Kidney capillary endothelial cell (primary cell): ENCODE data around the gene OR6Q1.
"Not testable (repeated sequence)": the region's sequence is repeated elsewhere in the genome, so short reads cannot be mapped to it uniquely, and the experiment has no call there.

Experiments
- DNase-seq: peaks from one replicate; pipeline ENCODE4 v3.0.0-alpha.2; 2018; ENCODE audit warnings: low spot score

The OR6Q1 gene, protein sequence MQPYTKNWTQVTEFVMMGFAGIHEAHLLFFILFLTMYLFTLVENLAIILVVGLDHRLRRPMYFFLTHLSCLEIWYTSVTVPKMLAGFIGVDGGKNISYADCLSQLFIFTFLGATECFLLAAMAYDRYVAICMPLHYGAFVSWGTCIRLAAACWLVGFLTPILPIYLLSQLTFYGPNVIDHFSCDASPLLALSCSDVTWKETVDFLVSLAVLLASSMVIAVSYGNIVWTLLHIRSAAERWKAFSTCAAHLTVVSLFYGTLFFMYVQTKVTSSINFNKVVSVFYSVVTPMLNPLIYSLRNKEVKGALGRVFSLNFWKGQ

DNA sequence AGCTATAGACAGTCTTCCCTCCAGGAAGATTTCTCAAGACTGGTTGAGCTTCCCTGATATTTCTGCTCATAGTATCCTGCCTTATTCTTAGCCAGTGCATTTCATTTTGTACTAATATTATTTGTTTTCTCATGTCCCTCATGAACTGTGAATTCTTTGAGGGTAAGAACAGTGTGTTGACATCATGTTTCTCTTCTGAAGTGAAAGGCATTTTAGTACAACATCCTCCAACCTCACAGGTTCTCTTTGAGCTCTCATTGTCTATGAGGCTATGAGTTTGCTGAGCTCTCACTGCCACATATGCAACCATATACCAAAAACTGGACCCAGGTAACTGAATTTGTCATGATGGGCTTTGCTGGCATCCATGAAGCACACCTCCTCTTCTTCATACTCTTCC, at the start of gene OR6Q1:
OR6Q1 (plus strand) TSS at position 301 of the 400 bp plus-strand sequence; CDS start at position 301, 0 bp downstream.
- no peak for DNase-seq

DNA sequence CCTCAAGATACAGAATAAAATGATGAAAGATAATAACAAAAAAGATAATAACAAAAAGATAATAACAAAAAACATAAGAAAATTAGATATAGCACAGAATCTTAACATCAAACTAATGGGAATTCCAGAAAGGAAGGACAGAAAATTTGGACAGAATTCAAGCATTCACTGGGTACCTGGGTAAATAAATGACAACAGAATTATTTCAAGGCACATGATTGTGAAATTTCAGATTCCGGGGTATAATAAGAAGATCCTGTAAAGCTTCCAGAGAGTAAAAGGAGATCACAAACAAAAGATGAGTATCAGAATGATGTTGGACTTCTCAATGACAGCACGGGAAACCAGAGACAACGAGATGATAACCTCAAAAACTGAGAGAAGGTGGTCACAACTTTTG, 49.2 kb upstream of the OR6Q1 start:
- DNase-seq, result no peak

DNA sequence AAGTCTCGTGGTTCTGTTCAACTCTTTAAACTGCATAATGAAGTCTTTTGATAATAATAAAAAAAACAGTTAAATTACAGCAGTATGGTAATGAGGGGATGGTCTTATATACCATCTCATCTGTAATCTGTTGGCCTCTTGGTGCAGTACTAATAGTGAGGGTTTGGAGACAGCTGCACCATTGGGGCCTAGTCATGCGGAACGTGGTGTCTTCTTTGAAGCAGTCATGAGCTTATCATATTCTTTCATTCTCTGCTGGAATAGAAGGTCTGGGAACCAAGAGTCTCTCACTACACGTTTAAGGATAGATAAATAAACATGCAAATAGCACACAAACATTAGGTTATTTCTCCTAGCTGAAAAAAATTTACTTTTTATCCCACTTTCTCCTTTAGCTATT, 48.0 kb upstream of the OR6Q1 start:
- no peak for DNase-seq

DNA sequence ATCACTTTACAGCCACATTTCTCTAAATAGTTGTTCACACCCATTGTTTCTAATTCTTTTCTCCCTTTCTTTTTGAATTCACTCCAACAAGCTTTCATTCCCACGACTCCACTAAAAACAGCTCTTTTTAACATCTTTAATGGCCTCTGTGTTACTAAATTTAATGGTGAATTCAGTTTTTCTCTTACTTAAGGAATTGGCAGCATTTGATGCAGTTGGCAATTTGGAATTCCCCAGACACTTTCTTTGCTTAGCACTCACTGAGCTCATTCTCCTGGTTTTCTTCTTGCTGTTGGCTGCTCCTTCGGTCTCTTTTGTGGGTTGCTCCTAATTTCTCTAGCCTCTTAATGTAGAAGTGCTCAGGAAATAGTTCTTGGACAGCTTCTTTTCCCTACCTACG, 47.6 kb upstream of the OR6Q1 start:
- DNase-seq, result no peak

DNA sequence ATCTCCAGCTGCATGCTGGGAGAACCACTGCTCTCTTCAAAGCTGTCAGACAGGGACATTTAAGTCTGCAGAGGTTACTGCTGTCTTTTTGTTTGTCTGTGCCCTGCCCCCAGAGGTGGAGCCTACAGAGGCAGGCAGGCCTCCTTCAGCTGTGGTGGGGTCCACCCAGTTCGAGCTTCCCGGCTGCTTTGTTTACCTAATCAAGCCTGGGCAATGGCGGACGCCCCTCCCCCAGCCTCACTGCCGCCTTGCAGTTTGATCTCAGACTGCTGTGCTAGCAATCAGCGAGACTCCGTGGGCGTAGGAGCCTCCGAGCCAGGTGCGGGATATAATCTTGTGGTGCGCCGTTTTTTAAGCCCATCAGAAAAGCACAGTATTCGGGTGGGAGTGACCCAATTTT, 31.2 kb upstream of the OR6Q1 start:
- DNase-seq, result not testable (repeated sequence)

DNA sequence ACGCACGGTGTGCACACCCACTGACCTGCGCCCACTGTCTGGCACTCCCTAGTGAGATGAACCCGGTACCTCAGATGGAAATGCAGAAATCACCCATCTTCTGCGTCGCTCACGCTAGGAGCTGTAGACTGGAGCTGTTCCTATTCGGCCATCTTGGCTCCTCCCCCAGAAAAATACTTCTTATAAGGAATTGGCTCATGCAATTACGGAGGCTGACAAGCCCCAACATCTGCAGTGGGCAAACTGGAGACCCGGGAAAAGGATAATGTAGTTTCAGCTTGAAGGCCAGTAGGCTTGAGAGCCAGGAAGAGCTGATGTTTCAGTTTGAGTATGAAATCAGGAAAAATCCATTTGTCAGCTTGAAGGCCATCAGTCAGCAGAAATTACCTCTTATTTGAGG, 30.7 kb upstream of the OR6Q1 start:
- DNase-seq, result not testable (repeated sequence)

DNA sequence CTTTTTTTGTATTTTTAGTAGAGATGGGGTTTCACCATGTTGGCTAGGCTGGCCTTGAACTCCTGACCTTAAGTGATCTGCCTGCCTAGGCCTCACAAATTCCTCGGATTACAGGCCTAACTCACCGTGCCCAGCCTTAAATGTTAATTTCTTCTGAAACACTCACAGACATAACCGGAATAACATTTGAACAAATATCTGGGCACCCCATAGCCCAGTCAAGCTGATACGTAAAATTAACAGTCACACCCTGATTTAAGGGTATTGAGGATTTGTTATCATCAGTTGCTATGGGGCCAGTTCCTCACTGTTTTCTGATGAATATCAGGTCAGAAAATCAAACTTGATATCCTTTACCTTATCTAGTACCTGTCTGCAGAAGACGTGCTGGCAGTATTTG, 30.1 kb upstream of the OR6Q1 start:
- DNase-seq, result no peak

DNA sequence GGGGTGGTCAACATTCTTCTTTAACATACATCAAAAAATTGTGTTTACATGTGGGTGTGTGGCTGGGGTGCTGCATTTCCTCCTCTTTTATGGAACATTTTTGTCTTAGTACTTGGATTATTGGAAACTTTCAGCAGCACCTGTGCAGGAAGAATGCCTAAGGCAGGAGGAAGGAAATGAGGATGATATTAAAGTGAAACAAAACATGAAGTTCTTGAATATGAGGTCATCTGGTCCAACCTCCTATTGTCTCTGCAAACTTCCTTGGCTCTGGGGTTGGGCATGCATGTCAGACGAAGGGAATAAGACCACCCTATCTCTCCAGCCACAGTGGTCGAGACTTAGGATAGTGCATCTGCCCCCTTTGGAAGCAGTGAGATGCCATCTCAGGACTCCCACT, 27.7 kb upstream of the OR6Q1 start:
- no peak for DNase-seq

DNA sequence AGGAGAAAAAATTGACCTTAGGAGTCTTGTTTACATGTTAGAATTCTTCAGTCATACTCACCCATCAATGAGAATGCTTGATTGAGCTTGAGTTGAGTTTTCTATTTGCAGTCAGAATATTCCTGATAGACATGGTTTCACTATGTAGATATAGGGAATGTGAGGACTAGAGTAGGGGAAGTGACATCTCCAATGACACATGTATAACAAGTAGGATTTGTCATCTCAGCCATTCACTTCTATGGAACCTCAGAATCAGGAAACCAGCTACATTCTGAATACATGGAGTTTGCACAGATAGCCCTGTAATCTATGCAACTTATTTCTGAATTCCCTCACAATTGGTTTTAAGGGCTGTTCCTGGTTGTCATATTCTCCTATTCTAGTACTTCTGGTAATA, 27.2 kb upstream of the OR6Q1 start:
- peak; percentile 71 for DNase-seq

DNA sequence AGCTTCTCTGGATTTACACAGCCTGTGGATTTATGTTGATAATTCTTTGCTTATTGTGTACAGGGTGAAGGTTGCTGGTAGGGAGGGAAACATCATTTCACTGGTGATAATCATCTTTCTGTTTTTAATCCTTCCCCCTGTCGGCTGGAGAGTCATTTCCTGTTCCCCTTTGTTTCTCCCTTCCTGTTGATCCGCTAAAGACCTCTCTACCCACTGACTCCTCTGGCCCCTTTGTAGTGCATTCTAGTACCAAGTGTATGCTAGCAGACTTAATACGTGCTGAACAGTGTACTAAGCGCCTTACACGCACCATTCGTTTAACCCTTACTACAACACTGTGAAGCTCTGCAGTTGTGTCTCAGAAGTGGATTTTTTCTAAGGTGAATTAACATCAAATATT, 26.1 kb upstream of the OR6Q1 start:
- DNase-seq, result peak; percentile 93

DNA sequence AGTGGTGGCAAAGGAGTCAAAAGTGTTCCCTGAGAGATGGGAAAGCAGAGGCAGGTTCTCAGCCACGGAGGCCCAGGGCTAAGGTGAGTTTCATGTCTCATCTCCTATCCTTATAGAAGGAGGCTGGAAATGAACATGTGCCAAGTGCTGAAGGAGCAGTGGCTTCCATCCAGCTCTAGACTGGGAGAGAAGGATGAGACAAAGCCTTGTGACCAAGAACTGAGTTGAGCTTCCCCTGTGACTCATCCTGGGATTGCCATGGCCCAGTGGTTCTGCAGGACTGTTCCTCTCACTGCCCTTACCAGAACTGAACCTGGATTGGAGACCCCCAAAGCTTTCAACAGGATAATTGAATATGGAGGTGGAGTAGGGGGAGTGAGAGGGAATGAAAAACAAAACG, 23.8 kb upstream of the OR6Q1 start:
- no peak for DNase-seq

DNA sequence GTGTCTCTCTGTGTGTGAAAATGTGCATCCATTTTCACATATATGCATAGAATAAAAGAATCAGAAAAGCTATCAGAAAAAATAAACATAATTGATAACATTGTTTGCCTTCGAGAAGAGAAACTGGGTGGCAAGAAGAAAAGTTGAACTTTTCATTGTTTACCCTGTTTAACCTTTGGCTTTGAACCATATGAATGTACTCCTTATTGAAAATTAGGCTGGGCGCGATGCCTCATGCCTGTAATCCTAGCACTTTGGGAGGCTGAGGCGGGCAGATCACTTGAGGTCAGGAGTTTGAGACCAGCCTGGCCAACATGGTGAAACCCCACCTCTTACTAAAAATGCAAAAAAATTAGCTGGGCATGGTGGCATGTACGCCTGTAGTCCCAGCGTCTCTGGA, 19.0 kb upstream of the OR6Q1 start:
- no peak for DNase-seq

DNA sequence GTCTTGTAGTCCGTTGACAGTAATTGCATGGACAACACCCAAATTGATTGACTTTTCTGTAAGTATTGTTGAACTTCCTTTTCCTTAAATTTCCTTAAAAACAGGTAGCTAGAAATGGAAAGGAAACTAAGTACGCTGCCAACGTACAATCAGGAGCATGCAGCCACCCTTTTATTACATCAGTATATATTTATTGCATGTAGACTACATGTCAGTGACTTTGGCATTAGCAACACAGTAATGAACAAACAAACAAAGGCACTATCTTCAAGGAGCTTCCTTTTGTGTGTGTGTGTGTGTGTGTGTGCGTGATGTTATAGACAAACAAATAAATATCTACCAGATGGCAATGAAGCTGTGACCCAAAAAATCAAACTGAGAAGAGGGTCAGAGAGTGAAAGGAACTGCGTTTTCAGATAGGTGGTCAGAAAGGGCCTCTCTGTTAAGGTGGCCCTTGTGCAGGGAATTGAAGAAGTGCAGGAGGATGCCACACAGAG, 7.3 kb upstream of the OR6Q1 start, which contains the start of gene OR9Q1:
OR9Q1 (plus strand) TSS at position 447 of the 497 bp plus-strand sequence. CDS start 155,564 bp downstream, outside the sequence.
- no peak for DNase-seq

DNA sequence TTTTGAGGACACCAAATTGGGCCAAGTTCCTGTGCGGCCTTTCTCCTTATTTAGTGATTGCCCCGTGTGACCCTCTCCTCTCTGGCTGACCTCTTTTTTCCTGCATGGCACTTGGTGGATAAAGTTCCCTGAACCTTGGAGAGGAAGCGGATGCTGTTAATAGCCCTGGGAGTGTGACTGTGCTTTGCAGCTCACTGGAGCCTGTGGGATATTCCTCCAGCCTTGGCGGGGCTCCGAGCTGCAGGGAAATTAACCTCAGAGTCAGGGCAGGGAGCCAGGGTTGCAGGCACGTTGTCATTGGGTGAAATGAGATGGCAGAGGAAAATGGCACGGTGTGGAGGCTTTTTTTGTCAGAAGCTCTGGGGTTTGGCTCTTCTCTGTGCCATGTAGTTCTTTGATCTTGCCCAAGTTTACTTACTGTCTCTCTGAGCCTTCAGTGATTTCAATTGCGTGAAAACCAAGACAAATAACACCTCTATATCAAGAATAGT, 6.1 kb upstream of the OR6Q1 start:
- DNase-seq, result peak; percentile 87

DNA sequence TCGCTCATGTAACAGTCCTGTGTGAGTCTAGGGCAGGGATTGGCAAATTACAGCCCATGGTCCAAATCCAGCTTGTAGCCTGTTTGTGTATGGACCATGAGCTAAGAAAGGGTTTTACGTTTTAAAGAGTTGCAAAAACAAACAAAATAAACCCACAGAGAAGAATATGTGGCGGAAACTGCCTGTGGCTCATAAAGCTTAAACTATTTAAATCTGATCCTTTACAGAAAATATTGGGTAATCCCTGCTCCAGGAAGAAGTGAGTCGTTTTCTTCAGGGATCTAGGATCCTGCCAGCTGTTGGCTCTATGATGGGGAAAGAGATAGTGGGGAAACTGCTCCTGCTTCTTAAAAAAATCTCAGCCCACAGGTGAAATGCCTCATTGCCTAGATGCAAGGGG, 3.4 kb upstream of the OR6Q1 start:
- no peak for DNase-seq

DNA sequence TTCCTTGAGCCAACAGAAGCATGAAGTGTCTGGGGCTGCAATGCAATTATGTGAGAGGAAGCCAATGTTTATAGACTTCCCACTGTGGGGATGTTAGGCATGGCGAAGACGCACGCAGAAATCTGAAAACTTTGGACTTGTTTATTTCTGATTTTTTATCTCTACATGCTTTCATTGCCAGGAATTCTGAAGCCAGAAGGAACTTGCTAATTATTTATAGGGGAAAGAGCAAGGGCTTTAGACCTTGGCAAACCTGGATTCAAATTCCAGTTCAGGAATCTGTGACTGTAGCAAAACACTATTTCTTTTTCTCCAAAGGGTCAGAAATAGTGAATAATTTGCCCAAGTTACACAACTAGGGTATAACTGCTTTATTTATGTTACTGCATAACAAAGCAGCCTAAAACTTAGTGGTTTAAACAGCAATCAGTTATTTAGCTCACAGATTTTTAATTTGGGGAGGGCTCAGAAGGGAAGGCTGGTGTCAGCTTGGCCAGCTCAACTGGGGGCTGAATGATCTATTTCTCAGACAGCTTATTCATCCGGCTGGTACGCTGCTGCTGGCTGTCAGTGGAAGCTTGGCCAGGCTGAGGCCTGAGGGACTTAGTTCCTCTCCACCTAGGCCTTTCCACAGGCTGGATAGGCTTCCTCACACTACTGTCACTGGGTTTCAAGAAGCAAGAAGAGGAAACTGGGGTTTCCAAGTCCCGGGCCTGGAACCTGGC, 1.9 kb upstream of the OR6Q1 start:
- no peak for DNase-seq

DNA sequence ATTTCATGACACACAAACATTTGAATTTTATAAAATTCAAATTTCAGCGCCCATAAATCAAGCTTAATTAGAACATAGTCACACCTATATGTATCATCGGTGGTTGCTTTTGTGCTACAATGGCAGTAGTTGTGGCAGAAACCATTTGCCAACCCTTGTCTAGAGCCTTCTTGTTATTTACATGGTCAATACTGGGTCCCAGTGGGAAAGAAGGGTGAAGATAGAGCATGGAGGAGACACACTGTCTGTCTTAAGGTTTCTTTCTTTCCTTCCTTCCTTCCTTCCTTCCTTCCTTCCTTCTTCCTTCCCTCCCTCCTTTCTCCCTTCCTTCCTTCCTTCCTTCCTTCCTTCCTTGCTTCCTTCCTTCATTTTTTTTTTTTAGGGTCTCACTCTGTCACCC, 3.7 kb downstream of the OR6Q1 start:
- DNase-seq, result no peak

DNA sequence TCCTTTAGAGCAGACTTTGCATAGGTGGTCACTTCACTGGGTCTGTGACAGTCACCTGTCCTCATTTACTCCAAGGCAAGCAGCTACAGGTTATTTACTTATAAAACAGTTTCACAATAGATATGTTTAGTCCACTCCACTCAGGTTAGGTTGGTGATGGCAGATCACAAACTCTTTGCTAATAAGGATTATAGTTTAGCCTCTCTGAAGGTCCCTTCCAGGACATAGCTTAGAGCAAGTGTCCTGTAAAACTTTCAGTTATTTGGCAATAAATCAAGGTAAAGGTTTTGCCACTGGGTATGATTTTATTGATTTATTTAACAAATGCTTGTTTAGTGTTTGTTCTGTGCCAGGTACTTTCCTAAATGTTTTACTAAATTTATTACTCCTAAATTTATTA, 8.8 kb downstream of the OR6Q1 start:
- DNase-seq, result no peak

DNA sequence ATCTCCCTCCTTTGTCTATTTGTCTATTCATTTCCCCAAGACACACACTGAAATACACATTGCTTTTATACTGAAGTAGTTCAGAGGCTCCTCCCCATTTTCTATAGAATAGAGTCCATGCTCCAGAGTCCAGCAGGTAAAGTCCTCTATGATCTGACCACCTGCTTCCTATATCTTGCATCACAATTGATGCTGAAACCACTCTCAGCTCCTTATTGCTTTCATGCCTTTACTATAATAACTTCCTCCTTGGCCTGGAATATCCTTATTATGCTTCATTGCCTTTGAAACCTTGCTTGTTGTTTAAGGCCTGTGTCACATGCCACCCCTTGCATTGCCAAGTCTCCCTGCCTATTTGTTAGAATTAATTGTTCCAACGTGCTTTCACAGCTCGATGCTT, 12.6 kb downstream of the OR6Q1 start:
- DNase-seq, result no peak

DNA sequence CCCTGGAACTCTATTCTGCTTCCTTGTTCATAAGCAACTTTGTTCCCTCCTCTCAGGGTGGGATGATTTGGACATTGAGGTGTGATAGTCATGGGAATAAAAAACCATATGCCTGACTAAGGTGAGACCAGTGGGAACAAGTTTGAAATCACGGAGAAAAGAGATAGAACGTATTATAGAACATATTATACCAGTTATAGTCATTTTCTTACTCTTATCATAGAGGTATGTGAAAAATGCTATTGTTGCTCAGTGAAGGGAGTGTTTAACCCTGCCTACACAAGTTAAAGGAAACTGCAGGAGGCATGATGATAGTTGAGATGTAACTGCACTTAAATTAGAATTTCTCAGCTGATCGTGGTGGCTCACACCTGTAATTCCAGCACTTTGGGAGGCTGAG, 15.5 kb downstream of the OR6Q1 start:
- no peak for DNase-seq

DNA sequence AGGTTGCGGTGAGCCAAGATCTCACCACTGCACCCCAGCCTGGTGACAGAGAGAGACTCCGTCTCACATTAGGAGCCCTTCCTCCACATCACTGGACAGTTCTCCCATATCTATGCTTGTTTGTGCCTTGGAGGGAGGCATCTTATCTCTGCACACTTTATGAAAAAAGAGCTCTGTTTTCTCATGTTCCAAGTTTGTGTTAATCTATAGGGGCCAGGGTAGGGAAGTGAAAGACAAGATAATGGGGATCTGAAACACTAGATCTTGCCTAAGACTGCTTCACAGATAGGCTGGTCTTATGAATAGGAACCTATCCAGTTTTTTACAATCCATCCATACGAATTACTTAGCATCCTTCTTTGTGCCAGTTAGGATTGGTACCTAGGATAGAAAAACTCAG, 17.1 kb downstream of the OR6Q1 start:
- DNase-seq, result no peak

DNA sequence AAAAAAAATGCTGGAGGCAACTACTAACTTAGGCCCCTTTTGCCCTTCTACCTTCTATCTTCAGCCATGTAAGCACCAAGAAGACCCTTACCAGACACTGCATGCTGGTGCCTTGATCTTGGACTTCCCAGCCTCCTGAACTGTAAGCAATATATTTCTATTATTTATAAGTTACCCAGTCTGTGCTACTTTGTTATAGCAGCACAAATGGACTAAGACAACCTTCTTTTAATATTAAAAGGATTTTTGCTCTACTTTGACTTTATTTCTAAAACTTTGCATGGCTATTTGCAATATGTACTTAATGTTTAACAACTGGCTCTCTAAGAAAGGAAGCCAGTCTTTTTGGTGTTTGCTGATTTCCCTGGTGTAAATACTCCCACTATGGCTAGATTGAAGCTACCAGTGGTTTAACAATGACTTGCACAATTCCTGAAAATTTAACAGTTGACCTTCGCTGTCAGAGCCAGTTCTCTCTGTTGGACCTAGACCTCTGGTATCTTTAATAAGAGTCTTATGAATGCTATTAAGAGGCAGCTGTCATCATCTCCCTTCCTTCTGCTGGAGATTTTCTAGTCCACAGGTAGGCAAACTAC, 25.2 kb downstream of the OR6Q1 start:
- no peak for DNase-seq

DNA sequence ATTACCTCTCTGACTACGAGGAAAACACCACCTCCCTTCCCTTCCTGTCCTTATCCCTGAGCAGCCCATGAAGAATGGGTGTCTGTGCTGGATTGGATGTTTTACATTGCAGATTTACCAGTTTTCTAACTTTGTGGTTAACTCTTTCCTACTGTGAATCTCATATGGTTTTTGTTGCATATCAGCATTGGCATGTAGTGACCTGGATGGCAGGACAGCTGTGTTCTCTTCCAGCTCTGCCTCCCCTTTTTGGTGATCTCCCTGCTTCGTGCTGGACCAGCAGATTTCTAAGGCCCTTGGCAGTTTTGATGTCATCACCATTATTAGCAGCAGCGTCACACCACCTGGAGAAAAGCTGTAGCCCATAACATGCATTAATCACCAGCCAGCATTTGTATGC, 26.7 kb downstream of the OR6Q1 start:
- DNase-seq, result no peak
